DND-41 (cell line): ENCODE results near the gene CCND1.

Source experiments
- ATAC-seq: fragments of 200-7000 bp; cut with Tn5 transposase; 3 replicates; pipeline ENCODE4 v1.9.1; 2021; ENCODE audit warnings: low read depth; ENCODE audit not compliant: insufficient read depth
- DNase-seq: peaks from one replicate; pipeline ENCODE4 v3.0.0-alpha.2; 2020
- H2AFZ ChIP-seq: 2 replicates; pipeline ENCODE4 v1.6.0; 2012; ENCODE audit warnings: low read depth, low read length
- H3K27ac ChIP-seq: 2 replicates; pipeline ENCODE4 v1.5.1; 2012; ENCODE audit warnings: low read length, inconsistent platforms
- H3K27me3 ChIP-seq: fragments of 200-600 bp; sonication (generic); 2 replicates; pipeline ENCODE4 v1.6.0; 2012; ENCODE audit warnings: low read length, mild to moderate bottlenecking, inconsistent platforms; ENCODE audit not compliant: insufficient read depth, poor library complexity
- H3K36me3 ChIP-seq: 2 replicates; pipeline ENCODE4 v1.5.1; 2012; ENCODE audit warnings: low read length, inconsistent platforms; ENCODE audit not compliant: insufficient read depth
- H3K4me1 ChIP-seq: 2 replicates; pipeline ENCODE4 v1.5.1; 2012; ENCODE audit warnings: mild to moderate bottlenecking, low read length; ENCODE audit not compliant: insufficient read depth
- H3K4me2 ChIP-seq: 2 replicates; pipeline ENCODE4 v1.6.0; 2012; ENCODE audit warnings: mild to moderate bottlenecking, moderate library complexity, low read length, inconsistent platforms; ENCODE audit not compliant: insufficient read depth
- H3K4me3 ChIP-seq, 2 experiments: fragments of 200-600 bp in 1 of 2; shearing (Covaris generic) in 1 of 2; 2 replicates each; pipeline ENCODE4 v1.5.1; 2012 to 2016; ENCODE audit warnings: inconsistent platforms in 2 of 2, low read length in 2 of 2, mild to moderate bottlenecking in 2 of 2, low read depth in 1 of 2, moderate library complexity in 1 of 2
- H3K79me2 ChIP-seq: 2 replicates; pipeline ENCODE4 v1.6.0; 2012; ENCODE audit warnings: low read length, inconsistent platforms; ENCODE audit not compliant: insufficient read depth
- H3K9ac ChIP-seq: 2 replicates; pipeline ENCODE4 v1.6.0; 2012; ENCODE audit warnings: low read depth, mild to moderate bottlenecking, inconsistent platforms, low read length, moderate library complexity
- H3K9me3 ChIP-seq: 2 replicates; pipeline ENCODE4 v1.5.1; 2012; ENCODE audit warnings: low read length, moderate library complexity, mild to moderate bottlenecking, inconsistent platforms; ENCODE audit not compliant: insufficient read depth, severe bottlenecking
- H4K20me1 ChIP-seq: 2 replicates; pipeline ENCODE4 v1.6.0; 2012; ENCODE audit warnings: low read length; ENCODE audit not compliant: insufficient read depth
- EZH2 ChIP-seq: IDR thresholded peaks from 3 replicates; pipeline ENCODE4 v1.6.1; 2012; ENCODE audit warnings: borderline replicate concordance, low read depth, mild to moderate bottlenecking, moderate library complexity, low read length, inconsistent platforms; ENCODE audit not compliant: severe bottlenecking
- TF ChIP-seq, protein P1 (sequence below): IDR thresholded peaks from 2 replicates; pipeline ENCODE4 v1.5.1; 2012; ENCODE audit warnings: borderline replicate concordance, low read length, moderate library complexity, mild to moderate bottlenecking; ENCODE audit not compliant: poor library complexity, severe bottlenecking; ENCODE audit errors: extremely low read depth

Gene CCND1

GRCh38 chr11:69632900-69633299, 8.1 kb upstream of the CCND1 start:
- no peak overlapping the region for H3K4me3 ChIP-seq
- H3K27me3 ChIP-seq = no peaks in the 10 kb centered on the region
- H3K4me2 ChIP-seq = no peak overlapping the region
- no peak for TF ChIP-seq EZH2
- TF ChIP-seq, protein P1, sequence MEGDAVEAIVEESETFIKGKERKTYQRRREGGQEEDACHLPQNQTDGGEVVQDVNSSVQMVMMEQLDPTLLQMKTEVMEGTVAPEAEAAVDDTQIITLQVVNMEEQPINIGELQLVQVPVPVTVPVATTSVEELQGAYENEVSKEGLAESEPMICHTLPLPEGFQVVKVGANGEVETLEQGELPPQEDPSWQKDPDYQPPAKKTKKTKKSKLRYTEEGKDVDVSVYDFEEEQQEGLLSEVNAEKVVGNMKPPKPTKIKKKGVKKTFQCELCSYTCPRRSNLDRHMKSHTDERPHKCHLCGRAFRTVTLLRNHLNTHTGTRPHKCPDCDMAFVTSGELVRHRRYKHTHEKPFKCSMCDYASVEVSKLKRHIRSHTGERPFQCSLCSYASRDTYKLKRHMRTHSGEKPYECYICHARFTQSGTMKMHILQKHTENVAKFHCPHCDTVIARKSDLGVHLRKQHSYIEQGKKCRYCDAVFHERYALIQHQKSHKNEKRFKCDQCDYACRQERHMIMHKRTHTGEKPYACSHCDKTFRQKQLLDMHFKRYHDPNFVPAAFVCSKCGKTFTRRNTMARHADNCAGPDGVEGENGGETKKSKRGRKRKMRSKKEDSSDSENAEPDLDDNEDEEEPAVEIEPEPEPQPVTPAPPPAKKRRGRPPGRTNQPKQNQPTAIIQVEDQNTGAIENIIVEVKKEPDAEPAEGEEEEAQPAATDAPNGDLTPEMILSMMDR = no peak
- H3K27ac ChIP-seq = no peak overlapping the region
- no peaks in the 10 kb centered on the region for H3K79me2 ChIP-seq
- no peaks in the 10 kb centered on the region for H4K20me1 ChIP-seq
- no peak overlapping the region for H3K9ac ChIP-seq
- H3K4me1 ChIP-seq = no peaks in the 10 kb centered on the region
- H3K36me3 ChIP-seq = no peaks in the 10 kb centered on the region
- H3K9me3 ChIP-seq = no peaks in the 10 kb centered on the region
- ATAC-seq (no peak), DNase-seq (no peak)
- no peak overlapping the region for H2AFZ ChIP-seq

GRCh38 chr11:69634069-69634468, 6.9 kb upstream of the CCND1 start:
- Histone ChIP-seq H3K79me2 (no peaks in the 10 kb centered on the region), H3K4me1 (no peaks in the 10 kb centered on the region), H3K9ac (no peak overlapping the region), H3K27me3 (no peaks in the 10 kb centered on the region), H3K4me3 (no peak overlapping the region), H3K9me3 (no peaks in the 10 kb centered on the region), H2AFZ (no peak overlapping the region), H3K27ac (no peak overlapping the region), H3K4me2 (no peak overlapping the region), H3K36me3 (no peaks in the 10 kb centered on the region), H4K20me1 (no peaks in the 10 kb centered on the region)
- no peak for DNase-seq
- ATAC-seq = no peak
- TF ChIP-seq EZH2 = no peak
- TF ChIP-seq, protein P1 = no peak

DNA sequence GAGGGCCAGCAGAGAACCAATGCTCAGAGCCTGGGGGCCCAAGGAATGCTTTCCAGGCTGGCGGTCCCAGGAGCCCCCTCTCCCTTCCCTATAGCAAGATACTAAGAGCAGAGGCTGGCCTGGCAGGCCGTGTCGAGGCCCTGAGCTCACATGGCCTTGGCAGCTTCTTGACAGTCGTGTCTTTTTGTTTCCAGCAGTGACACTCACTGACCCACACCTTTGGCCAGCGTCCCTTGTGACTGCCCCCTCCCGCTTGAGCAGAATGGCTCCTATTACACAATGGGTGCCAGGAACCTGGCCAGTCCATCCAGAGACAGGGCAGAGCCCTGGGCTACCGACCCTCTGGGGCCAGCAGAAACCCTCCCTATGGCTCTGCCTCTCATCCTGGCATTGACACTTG, 6.4 kb upstream of the CCND1 start:
- H3K9me3 ChIP-seq = no peaks in the 10 kb centered on the region
- H3K27me3 ChIP-seq = no peaks in the 10 kb centered on the region
- no peak overlapping the region for H3K4me3 ChIP-seq
- H2AFZ ChIP-seq = no peak overlapping the region
- H3K36me3 ChIP-seq = no peaks in the 10 kb centered on the region
- H3K4me2 ChIP-seq = no peak overlapping the region
- DNase-seq = no peak
- no peaks in the 10 kb centered on the region for H3K79me2 ChIP-seq
- H3K4me1 ChIP-seq = no peaks in the 10 kb centered on the region
- H3K27ac ChIP-seq = no peak overlapping the region
- H4K20me1 ChIP-seq = no peaks in the 10 kb centered on the region
- TF ChIP-seq, protein P1 = no peak
- no peak for TF ChIP-seq EZH2
- ATAC-seq = no peak
- H3K9ac ChIP-seq = no peak overlapping the region

DNA sequence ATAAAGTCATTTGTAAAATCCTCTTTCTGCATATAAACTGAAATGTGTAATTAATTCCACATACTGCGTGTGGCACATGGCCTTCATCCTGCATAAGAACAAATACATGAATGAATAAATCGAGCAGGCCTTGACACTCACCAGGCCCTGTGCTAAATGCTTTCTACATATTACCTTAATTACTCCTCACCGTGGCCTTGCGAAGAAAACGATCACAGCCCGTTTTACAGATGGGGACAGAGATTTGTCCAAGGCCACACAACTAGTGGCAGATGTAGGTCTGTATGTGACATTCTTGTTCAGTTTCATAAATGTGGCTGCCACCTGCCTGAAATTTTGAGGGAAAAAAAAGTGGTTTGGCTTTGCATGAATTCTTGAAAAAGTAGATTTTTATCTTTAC, 5.8 kb upstream of the CCND1 start:
- no peak for DNase-seq
- no peak for ATAC-seq
- Histone ChIP-seq H3K4me1 (no peaks in the 10 kb centered on the region), H3K9ac (no peak overlapping the region), H4K20me1 (no peaks in the 10 kb centered on the region), H3K36me3 (no peaks in the 10 kb centered on the region), H3K79me2 (no peaks in the 10 kb centered on the region), H2AFZ (no peak overlapping the region), H3K4me3 (no peak overlapping the region), H3K27ac (no peak overlapping the region), H3K4me2 (no peak overlapping the region), H3K9me3 (no peaks in the 10 kb centered on the region), H3K27me3 (no peaks in the 10 kb centered on the region)
- no peak for TF ChIP-seq EZH2
- TF ChIP-seq, protein P1 = no peak
